B cell (primary cell): ENCODE data around the gene HOXD4. TPM values are rescaled to one million over a fixed set of nuclear protein-coding genes. Genes with fewer than 3 reads are reported as not detected.
A peak's percentile ranks its signal among the peaks of the same experiment; 100 is the strongest.

Experiments
- ATAC-seq: fragments of 200-7000 bp; cut with Tn5 transposase; one replicate; pipeline ENCODE4 v1.10.0; 2021; ENCODE audit warnings: low read depth, mild to moderate bottlenecking, moderate number of reproducible peaks, moderate library complexity
- CTCF ChIA-PET: fragments of 350-600 bp; sonication (Branson Sonifier 250); formaldehyde crosslinking; loops from one replicate; lab custom pipeline; 2021; ENCODE audit warnings: antibody characterized with exemption, inconsistent platforms; lab: Charles Lee
- POLR2A ChIA-PET: fragments of 350-600 bp; sonication (Branson Sonifier 250); formaldehyde crosslinking; loops from one replicate; lab custom pipeline; 2021; ENCODE audit warnings: antibody characterized with exemption; lab: Charles Lee
- DNase-seq: peaks from one replicate; pipeline ENCODE4 v3.0.0; 2013
- H2AFZ ChIP-seq: 2 replicates; pipeline ENCODE4 v1.6.1; 2012; ENCODE audit warnings: mild to moderate bottlenecking, low read depth, low read length; ENCODE audit not compliant: insufficient read depth, poor library complexity, severe bottlenecking
- H3K27ac ChIP-seq, 2 donors: 1 replicate in 1 of 2; 2 replicates in 1 of 2; pipeline ENCODE4 v1.5.1; 2012 to 2013; ENCODE audit warnings: low read length in 2 of 2, mild to moderate bottlenecking in 2 of 2, moderate library complexity in 1 of 2
- H3K27me3 ChIP-seq, 4 experiments: fragments of 200-600 bp in 1 of 4; sonication (generic) in 1 of 4; replicated peaks in 1 of 4; 1 replicate in 2 of 4; 2 replicates in 2 of 4; pipeline versions ENCODE4 v1.6.1 to v1.7.0; 2013 to 2016; ENCODE audit warnings: low read length in 3 of 4, mild to moderate bottlenecking in 2 of 4, mixed read lengths in 1 of 4, moderate library complexity in 1 of 4; ENCODE audit not compliant: insufficient read depth in 4 of 4, control insufficient read depth in 3 of 4; ENCODE audit errors: control extremely low read depth in 1 of 4
- H3K36me3 ChIP-seq, 2 experiments: replicated peaks in 1 of 2; 1 replicate in 1 of 2; 2 replicates in 1 of 2; pipeline versions ENCODE4 v1.6.1 to v1.7.1; 2013; ENCODE audit warnings: low read length in 1 of 2; ENCODE audit not compliant: insufficient read depth in 2 of 2, control insufficient read depth in 1 of 2; ENCODE audit errors: control extremely low read depth in 1 of 2, extremely low read depth in 1 of 2
- H3K4me1 ChIP-seq, 2 donors: fragments of 200-600 bp in 1 of 2; sonication (generic) in 1 of 2; 1 replicate in 1 of 2; 2 replicates in 1 of 2; pipeline versions ENCODE4 v1.5.1 to v1.6.1; 2013 to 2017; ENCODE audit warnings: low read length in 2 of 2; ENCODE audit not compliant: control insufficient read depth in 2 of 2, insufficient read depth in 2 of 2
- H3K4me2 ChIP-seq: replicated peaks from 2 replicates; pipeline ENCODE3; 2012; ENCODE audit warnings: mild to moderate bottlenecking, low read depth, low read length; ENCODE audit not compliant: poor library complexity, severe bottlenecking
- H3K4me3 ChIP-seq, 5 experiments: fragments of 200-600 bp in 1 of 5; sonication (generic) in 1 of 5; 1 replicate in 3 of 5; 2 replicates in 2 of 5; pipeline versions ENCODE4 v1.5.1 to v1.7.0; 2011 to 2016; ENCODE audit warnings: low read length in 4 of 5, mild to moderate bottlenecking in 4 of 5, low read depth in 2 of 5, control low read depth in 1 of 5, moderate library complexity in 1 of 5; ENCODE audit not compliant: insufficient read depth in 1 of 5; ENCODE audit errors: control extremely low read depth in 1 of 5, extremely low read depth in 1 of 5
- H3K79me2 ChIP-seq: fragments of 200-600 bp; sonication (generic); one replicate; pipeline ENCODE4 v1.6.0; 2016; ENCODE audit warnings: low read length; ENCODE audit not compliant: control insufficient read depth, insufficient read depth
- H3K9ac ChIP-seq: fragments of 200-600 bp; sonication (generic); 2 replicates; pipeline ENCODE4 v1.6.1; 2017; ENCODE audit warnings: mild to moderate bottlenecking, low read length, moderate library complexity
- H3K9me3 ChIP-seq, 3 donors: one replicate each; pipeline versions ENCODE4 v1.6.1 to v1.7.1; 2013; ENCODE audit warnings: low read length in 2 of 3; ENCODE audit not compliant: control insufficient read depth in 2 of 3, insufficient read depth in 1 of 3; ENCODE audit errors: control extremely low read depth in 1 of 3
- H4K20me1 ChIP-seq: 2 replicates; pipeline ENCODE4 v1.6.0; 2012; ENCODE audit warnings: mild to moderate bottlenecking, low read length; ENCODE audit not compliant: insufficient read depth, control insufficient read depth, poor library complexity, severe bottlenecking
- H3K27ac Mint-ChIP-seq: one replicate; pipeline ENCODE4 v1.8.0; 2021; ENCODE audit warnings: mixed read lengths
- H3K27me3 Mint-ChIP-seq: one replicate; pipeline ENCODE4 v1.8.0; 2021; ENCODE audit warnings: mixed read lengths
- H3K4me1 Mint-ChIP-seq: one replicate; pipeline ENCODE4 v1.8.0; 2021; ENCODE audit warnings: mixed read lengths
- H3K4me3 Mint-ChIP-seq: one replicate; pipeline ENCODE4 v1.8.0; 2021; ENCODE audit warnings: mixed read lengths
- H3K9me3 Mint-ChIP-seq: one replicate; pipeline ENCODE4 v1.8.0; 2022; ENCODE audit warnings: mixed read lengths; ENCODE audit not compliant: insufficient read depth
- EZH2 ChIP-seq: IDR thresholded peaks from 2 replicates; pipeline ENCODE4 v1.6.1; 2012; ENCODE audit warnings: borderline replicate concordance, low read depth, mild to moderate bottlenecking, moderate library complexity, low read length; ENCODE audit not compliant: insufficient read depth, poor library complexity, severe bottlenecking
- WGBS: methylation state at CpG from one replicate; pipeline ENCODE4 v1.1.5; 2013; ENCODE audit warnings: missing lambda C conversion rate; ENCODE audit not compliant: insufficient coverage; 5-methylcytosine and 5-hydroxymethylcytosine counted together
- intact Hi-C: fragments of 100-400 bp; cut with micrococcal nuclease; formaldehyde crosslinking; loops from one replicate; pipeline ENCODE4 v1.10.0; 2022
- polyA plus RNA-seq: library from polyadenylated mRNA; depleted of rRNA; stranded (reverse); fragments of >200 nt; gene quantifications from 2 replicates; pipeline ENCODE4 v1.2.3, GENCODE V29; 2012
- total RNA-seq, 2 donors: library from RNA; stranded (reverse); fragments of 120-200 nt in 1 of 2; gene quantifications; 1 replicate in 1 of 2; 2 replicates in 1 of 2; pipeline versions ENCODE4 v1.2.3 to v1.2.4, GENCODE V29; 2013 to 2022
- TF ChIP-seq, protein P1 (sequence below): fragments of 200-600 bp; IDR thresholded peaks from one replicate; pipeline ENCODE4 v1.8.0; 2022; ENCODE audit warnings: antibody characterized with exemption, mild to moderate bottlenecking

The HOXD4 gene
- total and polyA plus RNA-seq, 2 donors (not counting 1 experiment from before 2014, with no cell fraction given): not detected

DNA sequence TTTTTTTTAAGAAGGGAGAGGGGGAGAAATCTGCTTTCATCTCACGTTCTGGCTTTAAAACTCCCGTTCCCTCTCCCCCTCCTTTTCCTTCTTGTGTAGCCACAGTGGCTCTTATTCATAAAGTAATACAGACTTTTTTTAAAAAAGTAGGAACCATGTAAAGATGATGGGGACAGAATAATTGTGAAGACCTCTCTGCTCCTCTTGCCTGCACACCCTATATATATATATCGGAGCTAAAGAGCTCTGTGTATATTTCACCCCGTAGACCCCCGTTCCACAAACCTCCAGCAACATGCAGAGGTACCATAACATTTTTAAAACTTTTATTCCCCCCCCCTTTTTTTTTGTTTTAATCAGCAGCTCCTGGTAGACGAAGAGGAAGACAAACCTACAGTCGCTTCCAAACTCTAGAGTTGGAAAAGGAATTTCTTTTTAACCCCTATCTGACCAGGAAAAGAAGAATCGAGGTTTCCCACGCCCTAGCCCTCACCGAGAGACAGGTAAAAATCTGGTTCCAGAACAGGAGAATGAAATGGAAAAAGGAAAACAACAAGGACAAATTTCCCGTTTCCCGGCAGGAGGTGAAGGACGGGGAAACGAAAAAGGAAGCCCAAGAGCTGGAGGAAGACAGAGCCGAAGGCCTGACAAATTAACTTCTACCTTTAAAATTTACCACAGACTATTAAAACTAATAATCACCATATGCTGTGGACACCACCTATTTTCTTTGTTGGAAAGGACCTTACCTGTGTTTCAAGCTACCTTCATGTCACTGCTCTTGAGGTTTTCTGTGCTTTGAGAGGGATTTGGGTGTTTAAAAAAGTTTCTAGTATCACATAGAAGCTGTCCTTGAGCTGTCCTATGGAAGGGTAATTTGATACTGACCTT is 20.1 kb upstream of the HOXD4 start:
- Histone ChIP-seq H3K36me3 (no peaks in the 10 kb centered on the region), H3K27me3 (peaks cover 0 to 84% (median 74%) of the 10 kb centered on the region in 4 experiments), H3K79me2 (no peaks in the 10 kb centered on the region), H4K20me1 (no peaks in the 10 kb centered on the region), H3K9me3 (peaks cover 0 to 17% (median 0%) of the 10 kb centered on the region in 3 donors), H3K9ac (peak overlapping the region; percentile 30), H3K4me1 (peaks cover 26 to 45% of the 10 kb centered on the region in 2 donors), H3K4me3 (peak overlapping the region in 1 of 5 experiments; percentile 29), H3K27ac (no peak overlapping the region), H2AFZ (peak overlapping the region; percentile 23), H3K4me2 (peak overlapping the region; percentile 71)
- intact Hi-C loops: loop anchor here (5.0 kb wide), 1 partner anchor 54 kb away; no protein-coding TSS in a partner anchor
- CTCF ChIA-PET: interaction anchor here (0.7 to 3.3 kb wide), 14 partner anchors 8 to 521 kb away, joined by 3 to 15 read pairs (median 5); partner anchors contain the start of gene HOXD1
- ATAC-seq (no peak), DNase-seq (peak; percentile 29)
- TF ChIP-seq, protein P1, sequence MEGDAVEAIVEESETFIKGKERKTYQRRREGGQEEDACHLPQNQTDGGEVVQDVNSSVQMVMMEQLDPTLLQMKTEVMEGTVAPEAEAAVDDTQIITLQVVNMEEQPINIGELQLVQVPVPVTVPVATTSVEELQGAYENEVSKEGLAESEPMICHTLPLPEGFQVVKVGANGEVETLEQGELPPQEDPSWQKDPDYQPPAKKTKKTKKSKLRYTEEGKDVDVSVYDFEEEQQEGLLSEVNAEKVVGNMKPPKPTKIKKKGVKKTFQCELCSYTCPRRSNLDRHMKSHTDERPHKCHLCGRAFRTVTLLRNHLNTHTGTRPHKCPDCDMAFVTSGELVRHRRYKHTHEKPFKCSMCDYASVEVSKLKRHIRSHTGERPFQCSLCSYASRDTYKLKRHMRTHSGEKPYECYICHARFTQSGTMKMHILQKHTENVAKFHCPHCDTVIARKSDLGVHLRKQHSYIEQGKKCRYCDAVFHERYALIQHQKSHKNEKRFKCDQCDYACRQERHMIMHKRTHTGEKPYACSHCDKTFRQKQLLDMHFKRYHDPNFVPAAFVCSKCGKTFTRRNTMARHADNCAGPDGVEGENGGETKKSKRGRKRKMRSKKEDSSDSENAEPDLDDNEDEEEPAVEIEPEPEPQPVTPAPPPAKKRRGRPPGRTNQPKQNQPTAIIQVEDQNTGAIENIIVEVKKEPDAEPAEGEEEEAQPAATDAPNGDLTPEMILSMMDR: no peak
- peak; percentile 53 for TF ChIP-seq EZH2
- Mint-ChIP-seq H3K27ac (no peak overlapping the region), H3K4me1 (peaks cover 34% of the 10 kb centered on the region), H3K9me3 (no peaks in the 10 kb centered on the region), H3K27me3 (peaks cover 77% of the 10 kb centered on the region), H3K4me3 (peak overlapping the region; percentile 63)
- no CpG with 5 or more reads among the region's 15 CpGs for WGBS
- POLR2A ChIA-PET: no interaction called here

DNA sequence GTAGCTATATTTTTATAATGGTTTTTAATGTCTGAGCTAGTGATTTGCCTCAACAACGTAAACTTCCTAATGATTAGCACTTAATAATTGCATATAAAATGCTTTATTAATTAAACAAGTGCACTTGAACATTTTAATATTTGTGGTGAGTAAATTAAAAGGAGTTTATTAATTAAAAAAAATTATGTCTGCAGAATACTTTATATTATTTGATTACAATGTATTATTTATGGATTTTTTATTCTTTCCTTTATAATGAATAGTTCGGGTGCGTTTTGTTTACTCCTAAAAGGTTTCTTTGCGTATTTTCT is 19.5 kb upstream of the HOXD4 start:
- Histone ChIP-seq H3K9ac (no peak overlapping the region), H3K9me3 (peaks cover 0 to 19% (median 0%) of the 10 kb centered on the region in 3 donors), H3K79me2 (no peaks in the 10 kb centered on the region), H3K27ac (no peak overlapping the region), H3K4me1 (peaks cover 28 to 51% of the 10 kb centered on the region in 2 donors), H3K4me2 (peak overlapping the region; percentile 57), H3K4me3 (peak overlapping the region in 1 of 5 experiments; percentile 54), H3K27me3 (peaks cover 0 to 83% (median 73%) of the 10 kb centered on the region in 4 experiments), H2AFZ (no peak overlapping the region), H4K20me1 (no peaks in the 10 kb centered on the region), H3K36me3 (no peaks in the 10 kb centered on the region)
- peak overlapping the region; percentile 84 for H3K4me3 Mint-ChIP-seq
- TF ChIP-seq, protein P1: no peak
- no peak for TF ChIP-seq EZH2
- H3K27me3 Mint-ChIP-seq: peaks cover 74% of the 10 kb centered on the region
- POLR2A ChIA-PET: no interaction called here
- ATAC-seq (no peak), DNase-seq (no peak)
- H3K9me3 Mint-ChIP-seq: no peaks in the 10 kb centered on the region
- no peak overlapping the region for H3K27ac Mint-ChIP-seq
- peaks cover 36% of the 10 kb centered on the region for H3K4me1 Mint-ChIP-seq
- CTCF ChIA-PET: interaction anchor here (0.8 to 3.3 kb wide), 8 partner anchors 9 to 520 kb away, joined by 3 to 15 read pairs (median 6); no protein-coding TSS in a partner anchor
- WGBS: no CpG with 5 or more reads among the region's 4 CpGs
- intact Hi-C loops: loop anchor here (5.0 kb wide), 1 partner anchor 55 kb away; no protein-coding TSS in a partner anchor
